OCI-M2 (cell line): ENCODE measurements around the gene AK6.
"Not testable (repeated sequence)": the region's sequence is repeated elsewhere in the genome, so short reads cannot be mapped to it uniquely, and the experiment has no call there.

Experiments
- DNase-seq: peaks from one replicate; lab custom pipeline; 2025; ENCODE audit not compliant: unreplicated experiment; lab: John Stamatoyannopoulos, UW

Gene AK6

GRCh38 chr5:69369340-69370121 lies at the start of gene AK6, which contains the start of the genes RAD17 and TAF9:
AK6 (minus strand) TSS chr5:69369520; CDS start chr5:69369490, 30 bp downstream.
RAD17 (plus strand) TSS chr5:69369818; CDS start chr5:69372209, 2,391 bp downstream.
TAF9 (minus strand) TSS chr5:69369520; CDS start chr5:69365737, 3,783 bp downstream.
- peak; percentile 70 for DNase-seq

- DNase-seq, result no peak
Observed at GRCh38 chr5:69418554-69418953, 49.2 kb upstream of the AK6 start.

DNA sequence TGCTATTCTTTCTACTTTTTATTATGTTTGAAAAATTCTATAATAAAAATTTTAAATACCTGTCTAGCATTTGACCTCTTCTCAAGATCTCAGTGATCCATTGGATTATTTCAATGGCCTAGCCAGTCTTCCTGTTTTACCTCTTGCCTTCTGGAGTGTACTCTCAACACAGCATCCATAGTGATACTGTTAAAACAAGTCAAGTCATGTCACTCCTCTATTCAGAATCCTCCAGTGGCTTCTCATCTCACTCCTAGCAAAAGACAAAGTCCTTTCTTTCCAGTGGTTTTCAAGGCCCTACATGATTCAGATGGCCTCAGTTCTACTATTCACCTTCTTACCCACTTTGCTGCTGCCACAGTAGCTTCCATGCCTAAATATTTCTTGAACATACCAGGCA lies 47.4 kb upstream of the AK6 start:
- no peak for DNase-seq

DNA sequence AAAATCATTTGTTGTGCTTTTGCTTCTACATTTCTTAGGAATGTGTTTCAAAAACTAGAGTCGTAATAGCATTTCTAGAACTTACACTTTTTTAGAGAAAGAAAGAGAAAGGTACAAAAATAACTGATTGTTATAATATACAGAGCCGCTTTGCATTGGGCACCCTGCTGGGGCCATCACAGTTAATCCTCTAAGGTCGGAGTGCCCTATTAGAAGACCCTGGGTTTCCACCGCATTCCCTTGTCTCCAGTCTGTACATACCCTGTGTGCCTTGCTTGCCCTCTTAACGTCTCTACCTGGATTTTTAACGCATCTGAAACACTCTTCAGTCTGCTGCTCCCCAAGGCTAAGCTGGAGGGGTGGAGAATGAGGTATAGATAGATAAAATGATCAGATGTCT lies 46.9 kb upstream of the AK6 start:
- no peak for DNase-seq

GRCh38 chr5:69415584-69415958 lies 46.3 kb upstream of the AK6 start:
- no peak for DNase-seq

DNA sequence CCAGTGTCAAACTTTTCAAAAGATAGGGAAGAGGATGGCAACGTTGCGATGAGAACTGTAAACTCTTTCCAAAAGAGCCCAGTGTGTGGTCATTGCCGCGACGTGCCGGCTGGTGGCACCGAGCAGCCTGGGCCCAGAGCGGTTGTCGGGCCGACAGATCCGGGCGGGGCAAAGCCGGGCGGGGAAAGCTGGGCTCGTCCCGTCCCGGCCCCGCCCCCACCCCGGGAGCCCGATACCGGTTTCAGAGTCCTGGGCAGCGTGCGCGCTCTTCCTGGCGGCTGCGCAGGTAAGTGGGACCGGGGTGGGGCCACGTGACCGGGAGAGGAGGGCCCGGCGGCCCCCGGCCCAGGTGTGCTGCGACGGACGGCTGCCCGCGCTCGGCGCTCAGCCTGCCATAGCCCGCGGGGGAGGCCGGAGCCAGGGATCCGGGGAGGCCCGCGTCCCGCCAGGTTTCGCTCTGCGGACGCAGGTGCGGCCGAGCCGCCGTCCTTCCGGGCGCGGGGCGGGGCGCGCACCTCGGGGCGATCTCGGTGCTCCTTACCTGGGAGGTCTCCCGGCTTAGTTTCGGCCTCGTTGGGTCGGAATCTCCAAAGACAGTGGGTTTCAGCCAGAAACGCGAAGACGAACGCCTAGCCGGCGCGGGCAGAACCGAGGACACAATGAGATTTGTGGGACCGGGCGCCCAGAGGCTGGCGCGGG lies 45.7 kb upstream of the AK6 start, which contains the start of gene MARVELD2:
Gene MARVELD2 (plus strand): TSS at position 232 of the 699 bp plus-strand sequence. CDS start 4,270 bp downstream, outside the sequence.
- no peak for DNase-seq

- no peak for DNase-seq
Observed at GRCh38 chr5:69404659-69405330, 35.5 kb upstream of the AK6 start.

DNA sequence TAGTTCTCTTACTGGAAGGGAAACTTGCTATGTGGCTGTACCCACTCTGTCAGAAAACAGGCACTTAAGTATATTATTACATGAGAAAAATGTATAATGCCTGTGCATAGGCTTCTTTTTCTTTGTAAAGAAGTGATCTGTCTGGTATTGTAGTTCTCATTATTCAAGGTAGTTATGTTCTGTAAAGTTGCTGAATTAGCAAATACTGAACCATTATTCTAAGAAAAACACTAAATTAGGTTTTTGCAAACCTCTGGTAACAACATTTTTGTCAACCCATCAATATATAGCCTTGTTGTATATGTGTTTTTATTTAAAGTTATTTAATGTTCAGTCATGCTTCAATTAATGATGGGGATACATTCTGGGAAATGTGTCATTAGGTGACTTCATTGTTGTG lies 9.1 kb upstream of the AK6 start:
- no peak for DNase-seq

DNA sequence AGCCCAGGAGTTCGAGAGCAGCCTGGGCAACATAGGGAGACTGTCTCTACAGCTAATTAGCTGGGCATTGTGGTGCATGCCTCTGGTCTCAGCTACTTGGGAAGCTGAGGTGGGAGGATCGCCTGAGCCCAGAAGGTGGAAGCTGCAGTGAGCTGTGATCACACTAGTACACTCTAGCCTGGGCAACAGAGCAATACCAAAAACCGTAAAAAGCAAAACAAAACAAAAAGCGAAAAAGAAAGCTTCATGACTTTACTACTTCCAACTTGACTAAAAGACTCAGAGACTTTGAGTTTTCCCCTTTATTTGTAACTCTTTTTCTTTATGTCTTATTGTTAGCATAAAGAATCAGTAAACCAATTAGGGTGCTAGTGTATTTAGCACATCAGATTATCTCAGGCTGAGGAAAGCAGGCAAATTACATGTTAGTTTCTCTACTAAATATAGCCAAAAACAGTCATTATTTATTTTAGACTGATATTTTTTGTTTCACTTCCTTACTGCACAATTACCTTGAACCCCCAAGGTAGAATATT lies 5.7 kb upstream of the AK6 start:
- no peak for DNase-seq

- no peak for DNase-seq
Observed at GRCh38 chr5:69372394-69372793, 3.1 kb upstream of the AK6 start.

GRCh38 chr5:69370335-69370734 lies 1.0 kb upstream of the AK6 start:
- DNase-seq, result not testable (repeated sequence)

DNA sequence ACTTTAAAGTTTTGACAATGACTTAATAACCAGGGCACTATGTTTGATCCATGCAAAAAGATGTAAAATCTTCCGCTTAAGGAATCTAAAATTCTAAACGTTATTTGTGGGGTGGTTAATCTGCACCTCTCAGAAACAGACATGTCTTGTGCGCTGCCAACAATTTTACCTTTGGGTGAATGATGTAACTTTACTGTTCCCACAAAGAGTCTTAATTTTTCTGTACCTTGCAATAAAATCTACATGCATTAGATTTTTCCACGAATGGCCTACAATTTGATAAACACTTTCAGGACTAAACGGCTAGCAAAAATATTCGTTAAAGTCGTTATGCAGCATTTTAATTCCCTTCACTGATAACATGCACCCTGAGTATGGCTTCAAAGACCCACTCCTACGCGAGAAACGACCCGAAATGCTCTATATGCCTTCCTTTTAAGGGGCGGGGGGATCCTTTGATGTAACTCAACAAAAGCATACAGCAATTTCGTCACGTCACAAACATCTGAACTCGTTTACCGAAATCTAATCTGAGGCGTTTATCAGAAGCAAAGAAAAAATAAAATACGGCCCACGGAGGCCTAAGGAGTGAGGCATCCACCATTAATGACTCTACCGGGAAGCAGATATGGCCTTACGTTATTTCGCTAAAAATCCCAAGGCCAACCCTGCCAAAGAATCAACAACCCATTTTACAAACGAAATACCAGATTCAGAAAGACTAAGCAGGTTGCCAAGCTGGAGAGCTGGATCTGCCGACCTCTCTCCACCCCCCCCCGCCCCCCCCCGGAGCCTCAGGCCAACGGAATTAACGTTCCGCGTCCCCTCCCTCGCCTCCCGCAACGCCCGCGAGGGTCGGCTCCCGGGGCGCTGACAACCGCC lies 621 bp downstream of the AK6 start:
- DNase-seq, result no peak

DNA sequence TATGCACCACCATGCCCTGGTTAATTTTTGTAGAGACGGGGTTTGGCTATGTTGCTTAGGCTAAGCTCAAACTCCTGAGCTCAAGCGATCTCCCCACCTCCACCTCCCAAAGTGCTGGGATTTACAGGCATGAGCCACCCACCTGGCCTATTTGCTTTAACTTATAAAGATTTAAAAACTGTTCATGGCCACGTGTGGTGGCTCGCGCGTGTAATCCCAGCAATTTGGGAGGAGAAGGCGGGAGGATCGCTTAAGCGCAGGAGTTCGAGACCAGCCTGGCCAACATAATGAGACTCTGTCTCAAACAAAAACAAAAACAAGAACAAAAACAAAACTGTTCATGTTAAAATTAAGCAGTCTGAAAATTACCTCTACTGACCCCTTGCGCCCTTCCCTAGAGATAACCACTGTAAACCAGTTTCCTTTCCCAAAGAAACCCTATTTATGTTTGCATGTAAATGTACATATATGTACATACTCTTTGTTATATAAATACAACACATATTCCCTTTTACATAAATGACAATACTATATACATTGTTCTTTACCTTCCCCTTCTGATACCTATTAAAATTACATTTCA lies 1.5 kb downstream of the AK6 start:
- no peak for DNase-seq

DNA sequence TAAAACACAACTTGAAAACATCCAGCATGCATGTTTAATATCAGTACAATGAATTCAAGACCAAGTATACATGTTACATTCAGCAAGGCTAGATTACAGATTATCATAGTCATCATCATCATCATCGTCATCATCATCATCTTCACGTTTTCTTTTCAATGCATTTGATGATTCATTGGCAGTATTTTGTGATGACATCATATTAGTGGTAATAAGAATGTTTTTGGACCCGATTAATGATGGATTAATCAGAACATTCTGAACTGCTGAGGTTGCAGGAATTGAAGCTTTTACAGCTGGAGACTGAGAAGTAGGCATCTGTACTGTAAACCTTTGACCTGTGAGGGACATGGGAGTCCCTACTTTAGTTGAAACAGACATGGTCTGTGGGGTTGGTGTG lies 4.5 kb downstream of the AK6 start:
- no peak for DNase-seq

DNA sequence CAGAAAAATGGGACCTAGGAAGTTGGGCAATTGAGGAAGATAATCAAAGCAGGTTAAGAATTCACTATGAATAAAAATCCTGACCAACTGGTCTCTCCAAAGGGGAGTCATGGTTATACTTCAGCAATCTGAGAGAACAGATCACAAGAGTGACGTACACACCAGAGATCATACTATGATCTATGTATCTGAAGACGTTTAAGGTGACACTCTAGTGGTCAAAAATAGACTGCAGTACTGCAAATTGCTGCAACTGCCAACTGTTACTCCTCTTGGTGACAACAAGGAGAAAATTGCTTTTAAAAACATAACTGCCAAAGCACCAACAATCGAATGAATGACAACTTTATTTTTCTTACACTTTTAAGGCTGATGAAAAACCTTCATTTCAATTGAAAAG lies 4.9 kb downstream of the AK6 start:
- no peak for DNase-seq

GRCh38 chr5:69360442-69360841 lies 8.9 kb downstream of the AK6 start:
- DNase-seq, result no peak

DNA sequence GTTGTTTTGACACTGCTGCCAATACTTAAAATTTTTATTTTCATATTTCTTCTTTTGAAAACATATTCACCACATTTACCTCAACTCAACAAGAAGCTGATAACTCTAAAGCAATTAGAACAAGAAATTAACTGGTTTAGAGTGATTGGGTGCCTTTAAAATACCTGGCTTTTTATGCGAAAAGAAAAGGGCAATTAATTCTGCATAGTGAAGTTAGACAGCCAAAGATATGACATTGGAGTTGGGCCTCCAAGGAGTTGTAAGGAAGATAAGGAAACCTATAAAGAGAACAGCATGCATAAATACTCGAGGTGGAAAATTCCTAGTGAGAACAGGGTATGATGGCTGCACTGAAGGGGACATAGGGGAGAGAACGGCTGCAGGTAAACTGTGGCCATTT lies 9.6 kb downstream of the AK6 start:
- DNase-seq, result no peak

GRCh38 chr5:69350664-69351063 lies 18.7 kb downstream of the AK6 start:
- no peak for DNase-seq

DNA sequence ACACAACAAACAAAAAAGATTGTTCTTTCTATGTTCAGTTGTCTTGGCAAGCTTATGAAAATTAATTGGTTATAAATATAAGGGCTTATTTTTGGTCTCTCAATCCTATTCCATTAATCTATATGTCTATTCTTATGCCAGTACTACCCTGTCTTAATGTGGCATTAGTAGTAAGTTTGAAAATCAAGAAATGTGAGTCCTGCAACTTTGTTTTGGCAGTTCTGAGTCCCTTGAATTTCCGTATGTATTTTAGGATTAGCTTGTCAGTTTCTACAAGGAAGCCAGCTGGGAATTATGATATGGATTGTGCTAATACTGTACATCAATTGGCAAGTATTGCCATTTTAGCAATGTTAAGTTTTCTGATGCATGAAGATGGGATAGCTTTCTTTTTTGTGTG lies 26.2 kb downstream of the AK6 start:
- DNase-seq, result no peak

DNA sequence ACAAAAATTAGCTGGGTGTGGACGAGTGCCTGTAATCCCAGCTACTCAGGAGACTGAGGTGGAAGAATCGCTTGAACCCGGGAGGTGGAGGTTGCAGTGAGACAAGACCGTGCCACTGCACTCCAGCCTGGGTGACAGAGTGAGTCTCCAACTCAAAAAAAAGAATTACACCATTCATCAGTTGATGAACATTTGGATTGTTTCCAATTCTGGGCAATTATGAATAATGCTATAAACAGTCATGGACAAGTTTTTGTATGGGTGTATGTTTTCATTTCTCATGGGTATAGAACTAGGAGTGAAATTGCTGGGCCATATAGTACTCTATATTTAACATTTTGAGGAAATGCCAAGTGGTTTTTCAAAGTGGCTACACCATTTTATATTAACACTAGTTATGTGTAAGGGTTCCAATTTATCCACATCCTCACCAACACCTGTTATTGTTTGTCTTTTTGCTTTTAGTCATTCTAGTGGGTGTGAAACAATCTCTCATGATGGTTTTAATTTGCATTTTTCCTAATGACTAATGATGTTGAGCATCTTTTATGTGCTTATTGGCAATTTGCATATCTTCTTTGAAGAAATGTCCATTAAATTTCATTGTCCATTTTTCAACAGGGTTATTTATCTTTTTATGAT lies 27.7 kb downstream of the AK6 start:
- no peak for DNase-seq
